ENCODE results near the gene PSMF1. TPM values are rescaled to one million over a fixed set of nuclear protein-coding genes. Genes with fewer than 3 reads are reported as not detected.

The PSMF1 gene
- total and polyA plus RNA-seq, 2 donors from 2014 or later, result 93.2 to 135 TPM

DNA sequence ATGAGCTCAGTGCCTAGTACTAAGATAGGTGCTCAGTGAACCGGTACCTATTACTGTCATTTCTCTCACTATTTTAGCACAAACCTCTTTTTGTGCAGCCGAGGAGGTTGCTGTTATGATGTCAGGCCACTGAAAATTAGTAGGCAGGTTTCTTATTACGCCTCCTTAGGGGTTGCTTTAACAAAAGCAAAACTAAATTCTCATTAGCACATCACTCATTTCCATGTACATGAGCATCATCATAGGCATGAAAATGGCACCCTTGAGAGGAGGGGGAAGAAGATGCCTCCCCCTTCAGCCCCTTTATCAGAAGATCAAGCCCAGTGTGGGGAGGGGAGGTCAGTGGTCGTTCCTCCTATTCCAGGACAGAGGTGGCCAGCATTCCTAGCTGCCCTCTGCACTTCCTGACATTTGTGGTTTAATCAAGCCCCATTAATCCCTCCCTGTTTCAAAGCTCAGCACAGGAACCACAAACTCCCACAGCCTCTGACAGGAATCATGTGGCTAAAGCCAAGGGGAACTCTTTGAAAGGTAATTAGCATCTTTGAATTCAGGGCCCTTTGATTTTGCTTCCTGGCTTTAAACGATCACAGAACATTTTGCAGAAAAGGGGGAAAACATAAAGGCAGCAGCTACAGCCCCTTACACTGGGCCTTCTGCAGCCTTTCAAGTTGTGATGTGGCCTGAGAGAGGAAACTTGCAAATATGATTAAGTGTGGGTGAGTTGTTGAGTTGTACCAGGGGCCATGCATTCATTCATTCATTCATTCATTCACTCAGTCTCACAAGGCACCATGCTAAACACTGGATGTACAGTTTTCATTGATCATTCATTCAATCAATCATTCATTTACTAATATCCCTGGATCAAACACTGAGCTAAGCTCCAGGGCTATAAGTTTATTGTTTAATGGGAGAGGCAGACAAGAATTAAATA is 31.9 kb upstream of the PSMF1 start:
- Histone ChIP-seq H3K9me3 (ENCODE audit: control insufficient read depth in 2 of 3, insufficient read depth in 1 of 3, low read length in 3 of 3) (peaks cover 0 to 6% (median 0%) of the 10 kb centered on the region in 3 donors), H3K36me3 (ENCODE audit: control insufficient read depth in 2 of 3, insufficient read depth in 3 of 3, low read length in 3 of 3) (no peaks in the 10 kb centered on the region), H3K4me3 (ENCODE audit: low read length in 3 of 3) (no peak overlapping the region), H3K4me1 (ENCODE audit: control insufficient read depth in 2 of 3, insufficient read depth in 2 of 3, low read depth in 1 of 3, low read length in 3 of 3) (no peaks in the 10 kb centered on the region), H3K27ac (ENCODE audit: low read depth in 2 of 2, low read length in 2 of 2) (no peak overlapping the region), H3K9ac (ENCODE audit: low read length in 3 of 3) (no peak overlapping the region), H3K27me3 (ENCODE audit: control insufficient read depth, insufficient read depth, low read length) (no peaks in the 10 kb centered on the region)
- TF ChIP-seq, protein P1, sequence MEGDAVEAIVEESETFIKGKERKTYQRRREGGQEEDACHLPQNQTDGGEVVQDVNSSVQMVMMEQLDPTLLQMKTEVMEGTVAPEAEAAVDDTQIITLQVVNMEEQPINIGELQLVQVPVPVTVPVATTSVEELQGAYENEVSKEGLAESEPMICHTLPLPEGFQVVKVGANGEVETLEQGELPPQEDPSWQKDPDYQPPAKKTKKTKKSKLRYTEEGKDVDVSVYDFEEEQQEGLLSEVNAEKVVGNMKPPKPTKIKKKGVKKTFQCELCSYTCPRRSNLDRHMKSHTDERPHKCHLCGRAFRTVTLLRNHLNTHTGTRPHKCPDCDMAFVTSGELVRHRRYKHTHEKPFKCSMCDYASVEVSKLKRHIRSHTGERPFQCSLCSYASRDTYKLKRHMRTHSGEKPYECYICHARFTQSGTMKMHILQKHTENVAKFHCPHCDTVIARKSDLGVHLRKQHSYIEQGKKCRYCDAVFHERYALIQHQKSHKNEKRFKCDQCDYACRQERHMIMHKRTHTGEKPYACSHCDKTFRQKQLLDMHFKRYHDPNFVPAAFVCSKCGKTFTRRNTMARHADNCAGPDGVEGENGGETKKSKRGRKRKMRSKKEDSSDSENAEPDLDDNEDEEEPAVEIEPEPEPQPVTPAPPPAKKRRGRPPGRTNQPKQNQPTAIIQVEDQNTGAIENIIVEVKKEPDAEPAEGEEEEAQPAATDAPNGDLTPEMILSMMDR (IDR thresholded peaks at IDR 0.05; ENCODE audit: borderline replicate concordance, extremely low read depth, insufficient read depth), result no peak
- intact Hi-C loops (cut with DNase I), result no loop called here
- FAIRE-seq (no peak), DNase-seq (peak in 3 of 5 donors; percentile 22 to 62 (median 61))

DNA sequence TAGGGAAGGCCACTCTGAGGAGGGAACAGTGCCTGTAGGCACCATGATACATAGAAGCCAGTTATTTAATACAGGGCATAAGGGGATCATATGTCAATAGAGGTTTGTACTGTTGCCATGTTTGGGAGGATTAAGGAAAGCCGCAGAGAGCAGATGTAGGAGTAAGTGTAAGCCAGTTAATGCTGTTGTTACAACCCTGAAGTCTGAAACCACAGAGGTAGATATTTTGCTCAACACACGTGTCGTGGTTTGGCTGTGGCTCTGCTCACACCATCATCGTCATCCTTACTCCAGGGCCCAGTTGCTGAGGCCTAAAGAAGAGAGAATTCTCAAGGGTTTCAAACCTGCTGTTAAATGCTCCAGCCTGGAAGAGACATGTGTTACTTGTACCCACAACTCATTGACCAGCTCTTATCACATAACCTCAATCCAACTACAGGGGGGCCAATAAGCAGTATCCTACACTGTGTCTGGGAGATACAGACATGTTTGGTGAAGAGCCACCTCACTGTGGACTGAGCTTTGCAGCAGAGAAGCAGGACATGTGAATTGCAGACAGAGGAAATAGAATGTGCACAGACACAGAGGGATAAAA is 31.0 kb upstream of the PSMF1 start:
- intact Hi-C loops (cut with DNase I), result no loop called here
- Histone ChIP-seq H3K27me3 (ENCODE audit: control insufficient read depth, insufficient read depth, low read length) (no peaks in the 10 kb centered on the region), H3K9ac (ENCODE audit: low read length in 3 of 3) (no peak overlapping the region), H3K36me3 (ENCODE audit: control insufficient read depth in 2 of 3, insufficient read depth in 3 of 3, low read length in 3 of 3) (no peaks in the 10 kb centered on the region), H3K4me1 (ENCODE audit: control insufficient read depth in 2 of 3, insufficient read depth in 2 of 3, low read depth in 1 of 3, low read length in 3 of 3) (no peaks in the 10 kb centered on the region), H3K4me3 (ENCODE audit: low read length in 3 of 3) (no peak overlapping the region), H3K9me3 (ENCODE audit: control insufficient read depth in 2 of 3, insufficient read depth in 1 of 3, low read length in 3 of 3) (peaks cover 0 to 6% (median 0%) of the 10 kb centered on the region in 3 donors), H3K27ac (ENCODE audit: low read depth in 2 of 2, low read length in 2 of 2) (no peak overlapping the region)
- FAIRE-seq (no peak), DNase-seq (no peak)
- TF ChIP-seq, protein P1 (IDR thresholded peaks at IDR 0.05; ENCODE audit: borderline replicate concordance, extremely low read depth, insufficient read depth), result no peak

DNA sequence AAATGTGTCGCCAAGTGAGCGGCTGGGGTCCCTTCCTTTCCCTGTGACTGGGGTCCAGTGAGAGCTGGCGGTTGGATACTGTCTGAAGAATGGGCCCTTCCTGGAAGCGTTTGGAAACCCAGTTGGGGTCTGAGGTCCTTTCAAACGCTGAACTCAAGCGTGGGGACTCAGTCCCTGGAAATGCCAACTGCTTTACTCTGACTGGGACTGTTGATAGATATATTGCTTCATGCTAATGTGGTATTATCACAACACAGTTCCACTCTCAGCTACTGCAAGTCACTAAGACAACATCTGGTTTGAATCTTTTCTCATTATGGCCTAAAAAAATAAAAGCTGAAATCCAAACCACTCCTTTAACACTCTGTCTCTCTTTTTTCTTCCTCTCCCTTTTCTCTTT is 23.7 kb upstream of the PSMF1 start:
- TF ChIP-seq, protein P1 (IDR thresholded peaks at IDR 0.05; ENCODE audit: borderline replicate concordance, extremely low read depth, insufficient read depth), result no peak
- no peak overlapping the region for H3K27ac ChIP-seq (ENCODE audit: low read depth in 2 of 2, low read length in 2 of 2)
- no peaks in the 10 kb centered on the region for H3K4me1 ChIP-seq (ENCODE audit: control insufficient read depth in 2 of 3, insufficient read depth in 2 of 3, low read depth in 1 of 3, low read length in 3 of 3)
- H3K36me3 ChIP-seq (ENCODE audit: control insufficient read depth in 2 of 3, insufficient read depth in 3 of 3, low read length in 3 of 3), result no peaks in the 10 kb centered on the region
- peaks cover 0 to 5% (median 0%) of the 10 kb centered on the region in 3 donors for H3K9me3 ChIP-seq (ENCODE audit: control insufficient read depth in 2 of 3, insufficient read depth in 1 of 3, low read length in 3 of 3)
- intact Hi-C loops (cut with DNase I), result no loop called here
- no peak overlapping the region for H3K4me3 ChIP-seq (ENCODE audit: low read length in 3 of 3)
- DNase-seq (peak in 3 of 5 donors; percentile 37 to 49 (median 40)), FAIRE-seq (no peak)
- H3K9ac ChIP-seq (ENCODE audit: low read length in 3 of 3), result no peak overlapping the region
- H3K27me3 ChIP-seq (ENCODE audit: control insufficient read depth, insufficient read depth, low read length), result no peaks in the 10 kb centered on the region

Data from kidney (tissue), 14 donors.